OCI-LY7 (cell line): ENCODE results near the gene STAT2. TPM values are rescaled to one million over a fixed set of nuclear protein-coding genes. Genes with fewer than 3 reads are reported as not detected.
A peak's percentile ranks its signal among the peaks of the same experiment; 100 is the strongest.

Experiments used
- BruUV-seq: library from RNA; stranded (reverse); fragments of 400-500 nt; replicated peaks from 2 replicates; lab custom pipeline; 2021; lab: Mats Ljungman, UMichigan
- CTCF ChIA-PET: fragments of 300-600 bp; sonication (Branson Sonifier 250); formaldehyde crosslinking; loops from one replicate; lab custom pipeline; 2022; ENCODE audit warnings: antibody characterized with exemption; ENCODE audit not compliant: unreplicated experiment; lab: Charles Lee
- POLR2A ChIA-PET: fragments of 300-600 bp; sonication (Branson Sonifier 250); formaldehyde crosslinking; loops from one replicate; lab custom pipeline; 2022; ENCODE audit warnings: antibody characterized with exemption; lab: Charles Lee
- DNase-seq: peaks from one replicate; pipeline ENCODE4 v3.0.0-alpha.2; 2015; ENCODE audit warnings: low spot score
- H2AFZ ChIP-seq: fragments of 200-600 bp; sonication (generic), shearing (Covaris generic); 2 replicates; pipeline ENCODE4 v1.6.1; 2014; ENCODE audit warnings: mild to moderate bottlenecking, antibody characterized with exemption, low read length, moderate library complexity
- H3K27ac ChIP-seq: fragments of 200-600 bp; sonication (generic); 2 replicates; pipeline ENCODE4 v1.5.1; 2014; ENCODE audit warnings: mixed run types, low read depth, mild to moderate bottlenecking, moderate library complexity, low read length, inconsistent platforms; ENCODE audit not compliant: poor library complexity, severe bottlenecking
- H3K36me3 ChIP-seq: fragments of 200-600 bp; sonication (generic); 2 replicates; pipeline ENCODE4 v1.6.1; 2014; ENCODE audit warnings: mild to moderate bottlenecking, antibody characterized with exemption, low read length, moderate library complexity, mixed read lengths; ENCODE audit not compliant: insufficient read depth
- H3K4me1 ChIP-seq: fragments of 200-600 bp; sonication (generic); 2 replicates; pipeline ENCODE4 v1.5.1; 2014; ENCODE audit warnings: mild to moderate bottlenecking, low read length; ENCODE audit not compliant: insufficient read depth, poor library complexity, severe bottlenecking
- H3K4me2 ChIP-seq: fragments of 200-600 bp; sonication (generic); 2 replicates; pipeline ENCODE4 v1.6.1; 2014; ENCODE audit warnings: mild to moderate bottlenecking, low read length
- H3K4me3 ChIP-seq: fragments of 200-600 bp; sonication (generic); 2 replicates; pipeline ENCODE4 v1.5.1; 2014; ENCODE audit warnings: mild to moderate bottlenecking, low read depth, low read length; ENCODE audit not compliant: poor library complexity, severe bottlenecking
- H3K79me2 ChIP-seq: fragments of 200-600 bp; sonication (generic); 2 replicates; pipeline ENCODE4 v1.6.1; 2016; ENCODE audit warnings: low read depth, mild to moderate bottlenecking, low read length, moderate library complexity, mixed read lengths; ENCODE audit not compliant: insufficient read depth
- H3K9me2 ChIP-seq: fragments of 200-600 bp; sonication (generic); 2 replicates; pipeline ENCODE4 v1.6.1; 2016; ENCODE audit warnings: mild to moderate bottlenecking, low read length, mixed read lengths; ENCODE audit not compliant: insufficient read depth
- H3K9me3 ChIP-seq: fragments of 200-600 bp; sonication (generic); 2 replicates; pipeline ENCODE4 v1.6.1; 2014; ENCODE audit warnings: mild to moderate bottlenecking, mixed run types, low read length, mixed read lengths
- H4K20me1 ChIP-seq: fragments of 200-600 bp; sonication (generic); 2 replicates; pipeline ENCODE4 v1.6.1; 2014; ENCODE audit warnings: mild to moderate bottlenecking, antibody characterized with exemption, low read length, moderate library complexity, mixed read lengths; ENCODE audit not compliant: insufficient read depth
- EZH2phosphoT487 ChIP-seq: fragments of 200-600 bp; sonication (generic); IDR thresholded peaks from 2 replicates; pipeline ENCODE4 v1.6.1; 2018; ENCODE audit warnings: low read depth, borderline replicate concordance, mild to moderate bottlenecking, mixed run types, antibody characterized with exemption, low read length, moderate library complexity, mixed read lengths
- intact Hi-C: fragments of 100-400 bp; cut with micrococcal nuclease; formaldehyde crosslinking; loops from one replicate; pipeline ENCODE4 v1.10.0; 2022; ENCODE audit not compliant: unreplicated experiment
- total RNA-seq, 2 experiments: library from RNA; depleted of rRNA in 1 of 2; stranded (reverse); fragments of >200 nt in 1 of 2; shearing (Covaris generic) in 1 of 2; gene quantifications; 2 replicates each; pipeline ENCODE4 v1.2.3, GENCODE V29; 2014 to 2022
- TF ChIP-seq, protein P1 (sequence below): fragments of 200-600 bp; sonication (generic); conservative IDR thresholded peaks from 2 replicates; pipeline ENCODE4 v1.5.1; 2014; ENCODE audit warnings: mild to moderate bottlenecking, antibody characterized with exemption, low read length, moderate library complexity, mixed read lengths

STAT2 gene
- total RNA-seq, 2 experiments from 2014 or later, result 75.3 to 126 TPM

DNA sequence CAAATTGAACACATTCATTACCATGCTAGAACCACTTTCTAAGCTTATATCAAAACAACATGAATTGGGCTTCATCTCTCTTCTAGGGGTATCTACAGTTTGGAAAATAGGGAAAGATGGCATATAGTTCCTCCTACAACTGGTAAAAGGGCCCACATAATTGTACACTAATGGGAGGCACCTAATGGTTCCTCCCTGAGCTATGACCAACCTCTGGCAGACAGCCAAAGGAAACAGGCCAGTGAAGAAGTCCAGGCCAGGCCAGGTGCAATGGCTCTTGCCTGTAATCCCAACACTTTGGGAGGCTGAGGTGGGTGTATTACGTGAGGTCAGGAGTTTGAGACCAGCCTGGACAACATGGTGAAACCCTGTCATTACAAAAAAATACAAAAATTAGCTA, 26.0 kb upstream of the STAT2 start:
- Histone ChIP-seq H3K4me1 (no peaks in the 10 kb centered on the region), H2AFZ (no peak overlapping the region), H3K9me2 (no peaks in the 10 kb centered on the region), H3K79me2 (no peaks in the 10 kb centered on the region), H3K9me3 (no peaks in the 10 kb centered on the region), H3K4me2 (no peak overlapping the region), H4K20me1 (no peaks in the 10 kb centered on the region), H3K4me3 (no peak overlapping the region), H3K27ac (no peak overlapping the region), H3K36me3 (no peaks in the 10 kb centered on the region)
- TF ChIP-seq, protein P1, sequence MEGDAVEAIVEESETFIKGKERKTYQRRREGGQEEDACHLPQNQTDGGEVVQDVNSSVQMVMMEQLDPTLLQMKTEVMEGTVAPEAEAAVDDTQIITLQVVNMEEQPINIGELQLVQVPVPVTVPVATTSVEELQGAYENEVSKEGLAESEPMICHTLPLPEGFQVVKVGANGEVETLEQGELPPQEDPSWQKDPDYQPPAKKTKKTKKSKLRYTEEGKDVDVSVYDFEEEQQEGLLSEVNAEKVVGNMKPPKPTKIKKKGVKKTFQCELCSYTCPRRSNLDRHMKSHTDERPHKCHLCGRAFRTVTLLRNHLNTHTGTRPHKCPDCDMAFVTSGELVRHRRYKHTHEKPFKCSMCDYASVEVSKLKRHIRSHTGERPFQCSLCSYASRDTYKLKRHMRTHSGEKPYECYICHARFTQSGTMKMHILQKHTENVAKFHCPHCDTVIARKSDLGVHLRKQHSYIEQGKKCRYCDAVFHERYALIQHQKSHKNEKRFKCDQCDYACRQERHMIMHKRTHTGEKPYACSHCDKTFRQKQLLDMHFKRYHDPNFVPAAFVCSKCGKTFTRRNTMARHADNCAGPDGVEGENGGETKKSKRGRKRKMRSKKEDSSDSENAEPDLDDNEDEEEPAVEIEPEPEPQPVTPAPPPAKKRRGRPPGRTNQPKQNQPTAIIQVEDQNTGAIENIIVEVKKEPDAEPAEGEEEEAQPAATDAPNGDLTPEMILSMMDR, result no peak
- no peak for TF ChIP-seq EZH2phosphoT487
- no peak for DNase-seq
- intact Hi-C loops, result no loop called here
- ChIA-PET CTCF (no interaction called here), POLR2A (interaction anchor here (0.7 to 2.1 kb wide), 4 partner anchors 9 to 122 kb away, joined by 3 to 12 read pairs (median 4); partner anchors contain the start of genes IL23A and STAT2)
- BruUV-seq, result no TSS peak

DNA sequence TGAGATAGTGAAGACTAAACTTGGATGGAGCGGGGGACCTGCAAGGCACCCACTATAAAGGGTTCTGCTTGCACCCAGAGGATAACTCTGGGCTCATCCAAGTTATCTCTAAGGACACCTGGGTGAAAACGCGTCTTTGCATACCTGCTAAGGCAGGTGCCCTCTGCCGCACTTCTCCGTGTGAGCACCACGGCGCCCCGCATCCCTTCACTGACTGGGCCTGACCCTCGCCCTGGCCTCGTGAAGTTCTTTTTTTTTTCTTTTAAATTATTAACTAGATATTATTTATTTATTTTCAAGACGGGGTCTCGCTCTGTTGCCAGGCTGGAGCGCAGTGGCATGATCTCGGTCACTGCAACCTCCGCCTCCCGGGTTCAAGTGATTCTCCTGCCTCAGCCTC, 22.7 kb upstream of the STAT2 start:
- CTCF ChIA-PET, result no interaction called here
- no peak overlapping the region for H2AFZ ChIP-seq
- H3K4me3 ChIP-seq, result no peak overlapping the region
- no peaks in the 10 kb centered on the region for H3K79me2 ChIP-seq
- no peak for DNase-seq
- no peaks in the 10 kb centered on the region for H4K20me1 ChIP-seq
- POLR2A ChIA-PET, result interaction anchor here (0.6 to 1.3 kb wide), 5 partner anchors 11 to 161 kb away, joined by 3 to 4 read pairs (median 3); partner anchors contain the start of genes RNF41 and STAT2
- TF ChIP-seq, protein P1, result no peak
- no peak for TF ChIP-seq EZH2phosphoT487
- intact Hi-C loops, result no loop called here
- no TSS peak for BruUV-seq
- H3K9me2 ChIP-seq, result no peaks in the 10 kb centered on the region
- H3K4me1 ChIP-seq, result peaks cover 8% of the 10 kb centered on the region
- no peak overlapping the region for H3K4me2 ChIP-seq
- H3K9me3 ChIP-seq, result no peaks in the 10 kb centered on the region
- no peaks in the 10 kb centered on the region for H3K36me3 ChIP-seq
- H3K27ac ChIP-seq, result no peak overlapping the region

DNA sequence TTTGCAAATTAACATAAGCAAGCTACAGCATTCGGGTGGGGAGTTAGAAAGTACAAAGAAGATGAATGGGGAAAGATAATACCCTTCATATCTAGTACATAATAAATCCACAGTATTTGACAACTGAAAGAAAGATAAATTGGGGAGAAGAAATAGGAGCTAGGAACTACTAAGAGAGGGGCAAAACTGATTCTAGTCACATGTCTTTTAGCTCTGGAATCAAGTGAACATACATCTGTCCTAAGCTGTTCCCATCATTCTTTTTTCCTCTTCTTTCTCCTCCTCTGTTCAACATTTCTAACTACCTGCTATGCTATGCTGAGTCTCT, 18.0 kb upstream of the STAT2 start:
- peak overlapping the region; percentile 95 for H2AFZ ChIP-seq
- H3K4me3 ChIP-seq, result no peak overlapping the region
- peaks cover 49% of the 10 kb centered on the region for H3K4me1 ChIP-seq
- no peaks in the 10 kb centered on the region for H4K20me1 ChIP-seq
- peak overlapping the region; percentile 63 for H3K4me2 ChIP-seq
- TF ChIP-seq, protein P1, result no peak
- TF ChIP-seq EZH2phosphoT487, result no peak
- peak overlapping the region; percentile 93 for H3K27ac ChIP-seq
- intact Hi-C loops, result loop anchor here (5.0 kb wide), 2 partner anchors 61 to 709 kb away; partner anchors contain the start of genes CNPY2 and NAB2
- H3K79me2 ChIP-seq, result no peaks in the 10 kb centered on the region
- peaks cover 8% of the 10 kb centered on the region for H3K9me3 ChIP-seq
- BruUV-seq, result no TSS peak
- ChIA-PET CTCF (interaction anchor here (0.9 to 1.6 kb wide), 3 partner anchors 18 to 86 kb away, joined by 3 to 7 read pairs (median 5); partner anchors contain the start of gene STAT2), POLR2A (interaction anchor here (0.5 to 6.0 kb wide), 16 partner anchors 8 to 368 kb away, joined by 3 to 116 read pairs (median 4); partner anchors contain the start of genes APOF, CNPY2, IL23A and STAT2)
- H3K36me3 ChIP-seq, result no peaks in the 10 kb centered on the region; the same call in 1 of the 2 replicates
- DNase-seq, result no peak
- H3K9me2 ChIP-seq, result no peaks in the 10 kb centered on the region
